ENCODE measurements around the gene TSPAN2.
A peak's percentile ranks its signal among the peaks of the same experiment; 100 is the strongest.

TSPAN2 gene

DNA sequence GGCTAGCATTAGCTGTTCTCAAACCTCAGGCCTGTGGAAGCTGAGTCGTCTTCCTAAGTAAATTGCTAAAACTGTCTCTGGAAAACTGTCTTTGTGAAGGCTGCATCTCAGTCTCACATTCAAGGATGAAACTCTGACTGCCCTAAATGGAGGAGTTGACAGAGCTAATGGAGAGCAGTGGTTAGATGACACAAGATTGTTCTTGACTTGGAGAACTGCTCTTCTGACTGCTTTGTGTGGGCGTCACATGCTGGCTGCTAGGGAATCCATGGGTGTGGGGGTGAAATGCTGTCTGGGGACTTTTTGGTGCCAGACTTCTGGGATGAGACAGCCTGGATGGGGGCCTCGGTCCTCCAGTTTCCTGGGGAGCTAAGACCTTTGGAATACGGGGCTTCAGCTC, 24.5 kb upstream of the TSPAN2 start:
- DNase-seq (ENCODE audit: low spot score): no peak

- DNase-seq (ENCODE audit: low spot score): peak; percentile 54
Measured at GRCh38 chr1:115112496-115113375, 23.4 kb upstream of the TSPAN2 start.

GRCh38 chr1:115107516-115108260, 18.4 kb upstream of the TSPAN2 start:
- DNase-seq (ENCODE audit: low spot score): no peak

- no peak for DNase-seq (ENCODE audit: low spot score)
Measured at GRCh38 chr1:115105831-115106230, 16.5 kb upstream of the TSPAN2 start.

DNA sequence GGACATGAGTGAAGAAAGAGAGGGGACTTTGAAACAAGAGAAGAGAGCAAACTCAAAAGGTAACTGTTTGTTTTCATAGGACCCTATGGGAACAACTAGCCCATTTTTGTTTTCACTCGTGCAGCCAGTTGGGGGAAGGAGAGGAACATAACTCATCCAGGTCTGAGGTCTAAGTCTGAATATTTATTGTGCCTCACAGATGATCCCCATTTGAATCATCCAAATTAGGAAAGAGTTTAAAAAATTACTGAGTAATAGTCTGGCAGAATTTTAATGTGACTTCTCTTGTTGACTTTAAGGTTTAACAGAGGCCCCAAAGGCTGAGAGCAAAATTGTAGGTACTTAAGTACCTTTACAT, 10.4 kb upstream of the TSPAN2 start:
- DNase-seq (ENCODE audit: low spot score): no peak

DNA sequence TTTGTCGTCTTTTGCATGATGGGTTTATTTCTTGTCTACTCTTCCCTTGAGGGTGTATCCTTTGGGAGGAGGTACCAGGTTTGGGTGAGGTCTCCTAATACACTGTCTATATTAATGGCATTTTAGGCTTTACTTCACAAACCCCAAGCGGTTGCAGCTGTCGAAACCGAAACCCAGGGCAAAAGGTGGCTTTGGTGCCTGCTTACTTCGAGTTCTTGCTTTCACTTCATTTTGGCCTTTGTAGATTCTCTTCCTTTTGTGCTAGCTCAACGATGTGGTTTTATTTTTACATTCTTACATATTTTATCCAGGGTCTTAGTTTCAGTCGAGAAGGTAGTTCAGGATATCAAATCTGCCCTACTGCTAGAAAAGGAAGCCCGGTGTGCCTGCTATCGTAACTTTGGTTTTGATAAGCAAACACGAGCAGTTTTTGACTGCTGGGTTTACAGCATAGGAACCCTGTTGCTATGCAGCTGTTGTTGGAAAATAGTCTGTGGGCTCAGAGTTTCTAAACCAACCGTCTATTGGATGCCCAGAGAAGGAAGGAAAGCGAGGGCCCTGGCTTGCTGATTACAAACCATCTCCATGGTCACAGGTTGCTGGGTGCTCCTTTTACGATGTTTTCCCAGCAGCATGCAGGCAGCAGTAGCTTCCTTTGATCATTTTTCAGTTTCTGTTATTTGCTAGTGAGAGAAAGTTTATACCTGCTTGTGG, 9.8 kb upstream of the TSPAN2 start:
- no peak for DNase-seq (ENCODE audit: low spot score)

DNA sequence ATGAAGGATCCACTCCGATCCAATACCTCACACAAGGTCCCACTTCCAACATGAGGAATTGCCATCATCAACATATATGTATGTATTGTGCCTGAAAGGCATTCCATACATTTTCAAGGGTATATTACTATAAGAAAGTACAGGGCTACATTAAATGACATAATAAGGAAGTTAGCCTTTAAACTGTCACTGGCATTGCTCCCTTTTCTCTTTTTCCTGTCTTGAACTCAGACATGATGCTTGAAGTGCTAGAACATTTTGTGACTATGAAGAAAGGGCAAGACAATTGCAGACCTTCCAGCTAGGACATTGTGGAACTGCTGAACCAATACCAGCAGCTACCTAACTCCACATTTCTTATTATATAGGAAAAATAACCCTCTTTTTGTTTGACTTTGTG, 2.9 kb upstream of the TSPAN2 start:
- DNase-seq (ENCODE audit: low spot score): no peak

DNA sequence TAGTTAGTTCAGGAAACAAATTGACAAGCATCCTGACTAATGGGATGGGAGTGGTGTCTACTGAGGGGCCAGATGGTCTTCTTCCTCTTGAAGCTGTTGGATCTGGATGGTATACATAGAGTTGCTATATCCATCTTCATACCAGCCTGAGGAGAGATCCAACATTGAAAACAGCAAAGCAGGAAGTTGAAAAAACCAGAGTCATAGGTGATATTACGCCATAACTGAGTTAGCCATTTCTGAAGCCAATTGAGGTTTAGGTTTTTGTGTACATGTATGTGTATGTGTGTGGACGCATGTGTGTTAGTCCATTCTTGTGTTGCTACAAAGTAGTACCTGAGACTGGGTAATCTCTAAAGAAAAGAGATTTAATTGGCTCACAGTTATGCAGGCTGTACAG, 2.3 kb upstream of the TSPAN2 start:
- DNase-seq (ENCODE audit: low spot score): no peak

DNA sequence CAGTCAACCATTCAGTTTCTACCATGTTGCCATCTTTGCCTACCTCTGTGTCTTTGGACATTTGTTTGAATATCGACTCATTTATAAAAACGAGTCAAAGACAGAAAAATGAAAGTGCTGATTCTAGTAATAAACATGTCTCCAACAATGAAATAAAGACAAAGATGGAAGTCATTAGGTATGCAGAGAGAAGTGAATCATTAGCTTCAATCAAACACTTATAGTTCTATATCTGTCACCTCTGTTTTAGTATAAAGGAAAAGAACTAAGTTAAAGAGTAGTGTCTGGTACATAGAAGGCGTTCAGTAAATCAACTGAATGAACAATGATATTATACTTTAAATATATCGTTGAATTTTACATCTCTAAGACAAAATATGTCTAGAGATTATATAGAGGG, 1.7 kb upstream of the TSPAN2 start:
- no peak for DNase-seq (ENCODE audit: low spot score)

DNA sequence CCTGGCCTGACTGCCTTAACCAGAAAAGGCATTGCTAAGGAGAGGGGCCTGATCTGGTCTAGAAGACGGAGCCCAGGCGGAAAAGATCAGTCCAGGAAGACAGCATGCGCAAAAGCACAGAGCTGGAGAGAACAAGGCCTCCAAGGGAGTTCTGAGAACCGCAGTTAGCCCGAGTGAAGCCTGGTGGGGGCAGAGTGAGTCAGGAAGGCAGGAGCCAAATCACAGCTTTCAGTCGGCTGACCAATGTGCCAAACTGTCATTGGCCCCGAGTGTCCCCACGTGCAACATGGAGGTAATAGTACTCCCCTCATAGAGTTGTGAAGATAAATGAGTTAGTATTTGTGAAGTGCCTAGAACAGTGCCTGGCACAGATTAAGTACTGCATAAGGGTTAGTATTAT, 1.2 kb upstream of the TSPAN2 start:
- no peak for DNase-seq (ENCODE audit: low spot score)

GRCh38 chr1:115090186-115090490, 835 bp upstream of the TSPAN2 start:
- no peak for DNase-seq (ENCODE audit: low spot score)

DNA sequence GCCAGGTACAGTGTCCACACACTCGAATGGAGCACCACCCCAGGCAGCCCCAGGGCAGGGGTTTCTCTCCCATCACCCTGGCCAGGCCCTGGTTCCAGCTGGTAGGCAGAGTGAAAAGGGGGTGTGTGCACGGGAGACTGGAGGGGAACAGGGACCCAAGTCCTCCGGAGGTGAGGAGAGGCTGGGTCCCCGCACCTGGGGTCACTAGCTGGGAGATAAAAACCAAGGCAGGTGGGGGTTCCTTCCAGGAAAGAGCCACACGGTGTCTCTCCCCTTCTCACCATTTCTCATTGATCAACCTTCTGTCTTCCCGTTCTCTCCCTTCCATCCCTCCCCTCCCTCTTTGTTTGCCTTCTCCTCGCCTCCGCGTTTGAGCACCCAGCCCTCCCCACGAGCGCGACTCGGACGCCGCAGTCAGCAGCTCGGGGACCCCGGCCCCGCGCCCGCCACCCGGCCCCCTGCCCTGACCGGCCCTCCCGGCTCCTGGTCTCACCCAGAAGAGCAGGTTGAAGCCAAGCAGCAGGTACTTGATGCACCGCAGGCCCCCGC, 358 bp downstream of the TSPAN2 start:
- no peak for DNase-seq (ENCODE audit: low spot score)

DNA sequence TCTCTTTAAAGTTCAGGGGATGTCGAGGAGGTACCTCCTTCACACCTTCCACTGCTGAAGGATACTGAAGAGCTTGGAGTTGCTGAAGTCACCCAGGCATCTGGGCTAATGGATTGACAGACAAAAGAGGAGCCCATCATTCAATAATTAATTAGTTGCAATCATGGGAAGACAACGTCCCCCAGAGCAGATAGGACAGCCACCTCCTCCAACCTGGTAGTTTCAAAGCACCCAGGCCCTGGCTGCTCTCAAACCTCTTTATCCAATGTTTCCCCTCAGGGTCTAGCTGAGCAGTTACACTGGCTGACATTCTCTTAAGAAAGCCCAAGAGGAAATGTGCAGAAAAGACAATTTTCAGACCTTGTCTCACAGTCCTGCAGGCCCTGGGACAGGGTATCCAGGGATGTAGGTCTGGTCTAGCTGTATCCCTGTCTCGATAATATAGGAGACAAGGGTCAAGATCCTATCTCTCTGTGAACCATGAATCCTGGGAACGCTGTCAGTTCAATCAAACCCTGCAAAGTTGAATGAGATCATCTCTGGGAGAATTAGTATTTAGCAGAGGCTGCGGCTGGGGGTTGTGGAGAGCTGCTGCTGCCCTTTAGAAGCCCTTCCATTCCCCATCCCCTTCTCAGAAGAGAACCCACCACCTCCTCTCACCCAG, 1.1 kb downstream of the TSPAN2 start:
- DNase-seq (ENCODE audit: low spot score): no peak

DNA sequence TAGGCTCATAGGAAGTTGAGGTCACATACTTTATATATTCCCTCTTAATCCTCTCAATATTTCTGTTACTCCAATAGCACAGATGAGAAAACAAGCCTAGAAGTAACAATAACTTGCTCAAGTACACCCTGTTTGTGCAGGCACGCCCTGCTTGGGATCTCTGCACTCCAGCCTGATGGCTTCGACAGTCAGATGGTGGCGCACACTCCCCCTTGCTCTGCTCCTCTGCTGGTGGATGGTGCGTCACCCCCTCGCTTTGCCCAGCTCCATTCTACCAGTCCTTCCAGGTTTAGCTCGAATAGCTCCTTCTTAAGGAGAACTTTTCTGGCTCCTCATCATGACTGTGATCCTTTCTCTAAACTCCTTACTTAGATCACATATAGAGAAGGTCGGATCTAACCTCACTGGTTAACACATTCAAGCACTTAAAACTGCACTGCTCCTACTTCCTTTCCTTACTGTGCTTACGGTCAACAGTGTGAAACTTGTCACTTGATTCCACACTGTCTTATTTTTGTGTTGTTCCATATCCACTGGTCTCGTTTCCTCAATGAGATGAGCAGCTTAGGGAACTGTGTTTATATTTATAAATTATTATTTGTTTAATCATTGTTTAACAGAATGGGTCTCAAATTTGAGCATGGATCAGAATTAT, 3.0 kb downstream of the TSPAN2 start:
- no peak for DNase-seq (ENCODE audit: low spot score)

DNA sequence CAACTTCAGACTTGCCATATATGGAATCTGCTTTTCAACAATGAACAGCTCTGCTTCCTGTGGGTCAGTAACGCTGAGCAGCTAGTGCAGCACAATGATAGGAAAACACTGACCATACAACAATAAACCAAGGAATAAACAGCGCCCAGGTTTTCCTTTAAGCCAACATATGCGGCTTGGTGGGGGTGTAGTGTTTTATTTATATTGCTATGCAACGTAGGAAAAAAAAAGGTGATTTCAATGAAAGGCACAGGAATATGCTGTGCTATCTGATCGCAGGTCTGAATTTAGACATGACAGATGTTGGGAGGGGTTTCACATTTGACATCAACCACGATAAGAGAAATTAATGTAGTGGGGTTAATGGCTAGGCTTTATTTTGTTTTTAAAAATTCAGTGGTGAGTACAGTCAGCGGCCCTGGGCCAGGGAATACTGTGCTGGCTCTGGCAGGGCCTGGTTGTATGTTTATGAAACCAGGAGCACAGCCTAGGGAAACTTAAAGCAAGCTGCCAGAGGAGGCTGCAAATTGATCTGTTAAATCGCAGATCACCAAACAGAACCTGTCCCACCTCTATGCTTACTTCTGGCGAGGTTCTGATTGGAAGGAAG, 4.3 kb downstream of the TSPAN2 start:
- no peak for DNase-seq (ENCODE audit: low spot score)

DNA sequence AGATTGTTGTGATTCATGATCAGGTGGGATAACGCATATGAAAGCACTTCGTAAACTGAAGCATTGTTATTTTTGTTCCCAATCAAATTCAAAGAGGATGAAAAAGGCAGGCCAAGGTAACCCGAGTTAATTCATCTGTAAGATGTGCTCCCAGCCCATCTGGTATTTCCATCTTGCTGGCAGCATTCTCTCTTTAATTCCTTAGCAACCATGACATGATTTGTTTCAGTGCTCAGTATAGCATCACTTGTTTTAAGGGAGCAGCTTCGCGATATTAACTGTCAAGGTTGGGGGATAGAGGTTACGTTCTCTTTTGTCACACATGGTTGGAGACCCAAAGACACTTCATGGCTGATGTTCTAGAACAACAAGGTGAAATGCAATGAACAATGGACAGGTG, 6.4 kb downstream of the TSPAN2 start:
- no peak for DNase-seq (ENCODE audit: low spot score)

DNA sequence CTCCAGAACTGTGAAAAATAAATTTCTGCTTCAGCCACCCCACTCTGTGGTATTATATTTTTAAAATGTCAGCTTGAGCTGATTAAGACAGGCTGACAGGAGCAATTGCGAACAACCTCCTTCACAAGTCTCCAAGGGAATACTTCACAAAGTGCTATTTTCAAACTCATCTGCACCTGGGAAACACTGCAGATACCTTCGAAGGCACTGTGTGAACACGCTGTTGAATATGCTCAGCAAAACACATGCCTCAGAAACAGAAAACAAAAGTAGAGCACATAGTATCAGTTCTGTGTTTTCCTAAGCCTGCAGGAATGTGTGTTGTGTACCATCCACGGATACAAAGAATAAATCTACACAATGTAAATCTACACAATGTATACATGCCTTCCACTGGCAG, 10.6 kb downstream of the TSPAN2 start:
- DNase-seq (ENCODE audit: low spot score): no peak

DNA sequence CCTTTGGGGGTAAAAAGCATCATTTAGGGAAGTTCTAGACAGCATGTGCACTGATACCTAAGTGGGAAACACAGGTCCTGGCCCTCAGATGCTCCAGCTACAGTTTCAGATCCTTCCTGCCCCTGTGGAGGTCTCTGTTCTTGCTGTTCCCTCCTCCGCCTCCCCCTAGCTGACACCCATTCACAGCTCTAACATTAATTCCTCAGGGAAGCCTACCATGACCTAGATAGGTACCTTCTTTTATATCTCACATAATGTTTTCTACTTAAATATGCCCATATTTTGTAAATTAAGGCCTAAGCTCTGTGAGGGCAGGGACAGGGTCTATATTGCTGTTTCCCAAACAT, 11.3 kb downstream of the TSPAN2 start:
- DNase-seq (ENCODE audit: low spot score): no peak

DNA sequence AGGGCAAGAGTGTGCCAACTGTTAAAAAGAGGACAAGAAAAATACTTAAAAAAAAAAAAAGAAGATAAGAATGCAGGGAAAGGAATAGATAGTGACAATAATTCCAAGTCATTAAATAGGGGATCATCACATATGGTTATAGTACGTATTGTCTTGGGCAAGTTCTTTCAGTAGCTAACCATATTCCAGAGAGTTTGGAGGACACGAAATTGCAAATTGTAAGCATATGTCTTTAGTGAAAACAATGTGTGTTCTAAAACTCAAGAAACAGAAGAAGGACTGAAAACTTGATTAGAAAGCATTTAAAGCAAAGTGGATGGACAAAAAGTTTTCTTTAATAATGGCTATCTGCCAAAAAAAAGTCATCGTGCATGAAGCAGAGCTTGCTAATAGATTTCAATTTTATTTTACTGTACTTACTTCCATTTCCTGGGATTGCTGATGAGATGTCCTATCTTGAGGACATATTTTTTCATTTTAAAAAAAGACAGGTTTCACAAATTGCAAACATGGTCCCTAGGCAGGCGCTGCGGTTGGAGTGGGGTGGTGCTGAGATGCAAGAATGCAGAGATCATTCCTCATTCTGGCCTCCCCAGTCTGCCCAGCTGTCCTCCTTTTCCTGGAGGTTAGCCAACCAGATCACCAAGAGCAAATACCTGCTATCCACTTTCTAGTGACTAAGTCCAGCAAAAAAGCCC, 11.9 kb downstream of the TSPAN2 start:
- DNase-seq (ENCODE audit: low spot score): no peak

DNA sequence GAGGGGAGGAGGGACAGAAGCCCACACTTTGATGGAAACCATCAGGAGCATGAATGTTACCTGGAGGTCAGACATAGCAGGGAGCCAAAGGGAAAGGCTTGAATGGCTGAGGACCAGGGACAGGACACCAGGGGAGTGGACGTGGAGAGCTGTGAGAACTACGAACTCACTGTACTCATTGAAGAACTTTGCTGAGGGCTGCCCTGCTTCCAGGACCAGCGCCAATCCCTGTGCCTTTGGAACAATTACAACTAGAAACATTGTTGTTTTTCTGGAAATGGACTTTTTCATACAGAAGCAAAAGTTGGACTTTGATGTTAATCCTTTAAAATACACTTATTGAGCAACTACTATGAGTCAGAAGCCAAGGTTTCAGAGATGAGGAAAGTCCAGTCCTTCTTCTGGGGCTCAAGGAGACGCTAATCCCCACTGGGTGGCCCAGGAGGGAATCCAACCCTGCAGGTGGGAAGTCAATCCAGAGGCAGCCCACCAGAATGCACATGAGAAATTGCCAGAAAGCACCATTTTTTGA, 12.9 kb downstream of the TSPAN2 start:
- no peak for DNase-seq (ENCODE audit: low spot score)

Measured in D341Med (cell line).